Measurements from ENCODE around the gene SEC63. TPM values are rescaled to one million over a fixed set of nuclear protein-coding genes. Genes with fewer than 3 reads are reported as not detected.

SEC63 gene
- total and polyA plus RNA-seq, 2 of the 4 experiments (the other 2 are of a cell fraction) = 8.6 to 22.4 TPM

DNA sequence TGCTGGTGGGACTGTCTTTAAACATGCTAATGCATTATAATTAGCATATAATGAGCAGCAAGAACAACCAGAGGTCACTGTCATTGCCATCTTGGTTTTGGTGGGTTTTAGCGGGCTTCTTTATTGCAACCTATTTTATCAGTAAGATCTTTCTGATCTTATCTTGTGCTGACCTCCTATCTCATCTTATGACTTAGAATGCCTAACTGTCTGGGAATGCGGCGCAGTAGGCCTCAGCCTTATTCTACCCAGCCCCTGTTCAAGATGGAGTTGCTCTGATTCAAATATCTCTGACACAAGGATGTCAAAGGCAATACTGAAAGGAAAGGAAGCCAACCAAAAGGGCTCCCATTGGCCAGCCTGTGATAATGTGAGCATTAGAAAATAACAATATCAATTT is 29.8 kb upstream of the SEC63 start:
- H3K4me2 ChIP-seq (ENCODE audit: low read depth, low read length) = no peak overlapping the region
- intact Hi-C loops (cut with micrococcal nuclease) = no loop called here

More for the DNA sequence above, 29.8 kb upstream of the SEC63 start:
- Histone ChIP-seq H4K91ac (ENCODE audit: insufficient read depth, low read depth, low read length) (no peak overlapping the region), H3K23ac (ENCODE audit: low read depth, low read length) (no peak overlapping the region), H3K27ac (ENCODE audit: insufficient read depth, low read length) (no peak overlapping the region), H2BK20ac (ENCODE audit: low read depth, low read length) (no peak overlapping the region), H2BK120ac (ENCODE audit: low read depth, low read length) (no peak overlapping the region), H3K4me1 (ENCODE audit: control insufficient read depth, insufficient read depth, low read length) (no peaks in the 10 kb centered on the region), H3K4me3 (ENCODE audit: insufficient read depth, low read depth, low read length) (no peak overlapping the region), H2BK15ac (ENCODE audit: low read depth, low read length) (no peak overlapping the region), H2AK9ac (replicated peaks; ENCODE audit: low read depth, low read length, poor library complexity) (no peak overlapping the region), H2AFZ (replicated peaks; ENCODE audit: low read length, poor library complexity) (no peak overlapping the region), H3K27me3 (ENCODE audit: control insufficient read depth, insufficient read depth, low read length) (peaks cover 2% of the 10 kb centered on the region), H3K9ac (ENCODE audit: low read depth, low read length) (no peak overlapping the region), H2AK5ac (ENCODE audit: low read depth, low read length) (no peak overlapping the region), H3K9me1 (ENCODE audit: insufficient read depth, low read length) (no peaks in the 10 kb centered on the region), H3K56ac (ENCODE audit: extremely low read depth, insufficient read depth, low read length) (no peak overlapping the region), H4K20me1 (ENCODE audit: insufficient read depth, low read length) (no peaks in the 10 kb centered on the region), H3K36me3 (ENCODE audit: control insufficient read depth, insufficient read depth, low read length) (no peaks in the 10 kb centered on the region), H4K5ac (ENCODE audit: low read depth, low read length) (no peak overlapping the region), H3K18ac (ENCODE audit: low read depth, low read length) (no peak overlapping the region), H3K79me1 (ENCODE audit: low read depth in 1 of 2, low read length in 2 of 2) (no peaks in the 10 kb centered on the region), H3K9me3 (ENCODE audit: control insufficient read depth, insufficient read depth, low read length) (no peaks in the 10 kb centered on the region), H2BK5ac (ENCODE audit: low read depth, low read length, poor library complexity, severe bottlenecking) (no peak overlapping the region), H4K8ac (ENCODE audit: low read depth in 2 of 2, low read length in 2 of 2) (no peak overlapping the region), H3K14ac (replicated peaks; ENCODE audit: low read depth, low read length) (no peak overlapping the region), H3K4ac (ENCODE audit: low read depth, low read length) (no peak overlapping the region)
- in situ Hi-C loops (cut with MboI; ENCODE audit: low sequenced_read_pairs) = loop anchor here (5.0 kb wide), 1 partner anchor 59 kb away; no protein-coding TSS in a partner anchor
- DNase-seq (no peak), ATAC-seq (ENCODE audit: low read depth) (no peak)
- ChIA-PET POLR2A (ENCODE audit: unreplicated experiment) (no interaction called here), CTCF (no interaction called here)
- dilution Hi-C loops (cut with HindIII; ENCODE audit: low sequenced_read_pairs, unreplicated experiment) = no loop called here
- no CpG with 5 or more reads among the region's 3 CpGs for WGBS, 2 experiments (ENCODE audit: extremely low coverage in 2 of 2, insufficient read length in 1 of 2)
- no peak for TF ChIP-seq CHD1 (IDR thresholded peaks at IDR 0.05; ENCODE audit: low read depth, low read length)
- no TSS peak for BruUV-seq (replicated peaks)
